BJ (cell line): Measurements from ENCODE around the gene SLC12A5. TPM values are rescaled to one million over a fixed set of nuclear protein-coding genes. Genes with fewer than 3 reads are reported as not detected.

Source experiments
- CTCF ChIA-PET: fragments of 350-600 bp; formaldehyde crosslinking; extraction: SDS; loops from one replicate; lab custom pipeline; 2021; ENCODE audit warnings: antibody characterized with exemption, inconsistent platforms; lab: Yijun Ruan, JAX
- POLR2A ChIA-PET: fragments of 300-600 bp; sonication (Branson Sonifier 250); formaldehyde crosslinking; extraction: SDS; loops from one replicate; lab custom pipeline; 2021; ENCODE audit warnings: antibody characterized with exemption; lab: Charles Lee
- DNase-seq: peaks from one replicate; pipeline ENCODE4 v3.0.0-alpha.2; 2011; ENCODE audit warnings: low read depth
- H3K27me3 ChIP-seq: 2 replicates; pipeline ENCODE4 v1.6.0; 2011; ENCODE audit warnings: low read length; ENCODE audit not compliant: control insufficient read depth, insufficient read depth
- H3K36me3 ChIP-seq: 2 replicates; pipeline ENCODE4 v1.5.1; 2011; ENCODE audit warnings: low read length; ENCODE audit not compliant: control insufficient read depth, insufficient read depth
- H3K4me3 ChIP-seq: 2 replicates; pipeline ENCODE4 v1.5.1; 2011; ENCODE audit warnings: low read depth, mild to moderate bottlenecking, control low read depth, low read length
- CTCF ChIP-seq: IDR thresholded peaks from 2 replicates; pipeline ENCODE4 v1.5.1; 2011; ENCODE audit warnings: low read depth, mild to moderate bottlenecking, control low read depth, inconsistent platforms, low read length, moderate library complexity; ENCODE audit not compliant: insufficient read depth
- polyA plus RNA-seq: library from polyadenylated mRNA; depleted of rRNA; stranded (reverse); fragments of >200 nt; gene quantifications from 2 replicates; pipeline ENCODE4 v1.2.3, GENCODE V29; 2011

The SLC12A5 gene
- polyA plus RNA-seq, 1 experiment, result 0.61 TPM

GRCh38 chr20:45998337-45998736, 30.7 kb upstream of the SLC12A5 start:
- Histone ChIP-seq H3K36me3 (no peaks in the 10 kb centered on the region), H3K4me3 (no peak overlapping the region), H3K27me3 (peaks cover 23% of the 10 kb centered on the region)
- ChIA-PET POLR2A (no interaction called here), CTCF (no interaction called here)
- no peak for TF ChIP-seq CTCF
- no peak for DNase-seq

GRCh38 chr20:45998761-45999160, 30.3 kb upstream of the SLC12A5 start:
- POLR2A ChIA-PET, result no interaction called here
- Histone ChIP-seq H3K4me3 (no peak overlapping the region), H3K27me3 (peaks cover 25% of the 10 kb centered on the region), H3K36me3 (no peaks in the 10 kb centered on the region)
- CTCF ChIA-PET, result interaction anchor here (1.0 to 4.6 kb wide), 4 partner anchors 11 to 24 kb away, joined by 3 to 30 read pairs (median 4); no protein-coding TSS in a partner anchor
- DNase-seq, result no peak
- TF ChIP-seq CTCF, result no peak

GRCh38 chr20:45999557-46000261, 29.3 kb upstream of the SLC12A5 start:
- ChIA-PET CTCF (interaction anchor here (1.0 to 4.6 kb wide), 5 partner anchors 10 to 23 kb away, joined by 3 to 30 read pairs (median 5); no protein-coding TSS in a partner anchor), POLR2A (interaction anchor here (0.7 kb wide), 1 partner anchor 377 kb away, joined by 5 read pairs; no protein-coding TSS in a partner anchor)
- no peak overlapping the region for H3K4me3 ChIP-seq
- H3K36me3 ChIP-seq, result no peaks in the 10 kb centered on the region
- peaks cover 27% of the 10 kb centered on the region for H3K27me3 ChIP-seq
- no peak for TF ChIP-seq CTCF
- no peak for DNase-seq

- DNase-seq, result no peak
- CTCF ChIA-PET, result interaction anchor here (0.6 to 4.6 kb wide), 3 partner anchors 13 to 114 kb away, joined by 3 to 30 read pairs (median 5); no protein-coding TSS in a partner anchor
- no peaks in the 10 kb centered on the region for H3K36me3 ChIP-seq
- no peak for TF ChIP-seq CTCF
- POLR2A ChIA-PET, result interaction anchor here (0.6 to 0.7 kb wide), 2 partner anchors 35 to 377 kb away, joined by 5 to 19 read pairs; no protein-coding TSS in a partner anchor
- H3K27me3 ChIP-seq, result peaks cover 31% of the 10 kb centered on the region
- H3K4me3 ChIP-seq, result no peak overlapping the region
Measured at GRCh38 chr20:46000262-46000996, 28.6 kb upstream of the SLC12A5 start.

GRCh38 chr20:46001498-46001897, 27.5 kb upstream of the SLC12A5 start:
- H3K27me3 ChIP-seq, result peaks cover 31% of the 10 kb centered on the region
- no peaks in the 10 kb centered on the region for H3K36me3 ChIP-seq
- no peak for TF ChIP-seq CTCF
- POLR2A ChIA-PET, result no interaction called here
- no peak for DNase-seq
- H3K4me3 ChIP-seq, result no peak overlapping the region
- CTCF ChIA-PET, result interaction anchor here (1.0 to 4.6 kb wide), 2 partner anchors 12 to 14 kb away, joined by 5 to 30 read pairs; no protein-coding TSS in a partner anchor
